ENCODE results near the gene LIM2.

Gene LIM2

GRCh38 chr19:51330366-51330765 lies 57.4 kb downstream of the LIM2 start:
- intact Hi-C loops (cut with DNase I; ENCODE audit: low total_unique reads) = loop anchor here (10.0 kb wide), 1 partner anchor 264 kb away; no protein-coding TSS in a partner anchor
- Histone ChIP-seq H3K9me3 (no peaks in the 10 kb centered on the region), H3K36me3 (peaks cover 0 to 10% (median 5%) of the 10 kb centered on the region in 3 donors), H3K27ac (no peak overlapping the region), H3K4me1 (peaks cover 0 to 14% (median 7%) of the 10 kb centered on the region in 4 donors), H3K27me3 (peaks cover 0 to 55% of the 10 kb centered on the region in 2 donors), H3K4me3 (no peak overlapping the region)
- no peak for DNase-seq
- TF ChIP-seq CTCF (IDR thresholded peaks at IDR 0.05) = no peak
